ENCODE measurements around the gene NUDT16L1.
"Not testable (repeated sequence)": the region's sequence is repeated elsewhere in the genome, so short reads cannot be mapped to it uniquely, and the experiment has no call there.

NUDT16L1 gene

DNA sequence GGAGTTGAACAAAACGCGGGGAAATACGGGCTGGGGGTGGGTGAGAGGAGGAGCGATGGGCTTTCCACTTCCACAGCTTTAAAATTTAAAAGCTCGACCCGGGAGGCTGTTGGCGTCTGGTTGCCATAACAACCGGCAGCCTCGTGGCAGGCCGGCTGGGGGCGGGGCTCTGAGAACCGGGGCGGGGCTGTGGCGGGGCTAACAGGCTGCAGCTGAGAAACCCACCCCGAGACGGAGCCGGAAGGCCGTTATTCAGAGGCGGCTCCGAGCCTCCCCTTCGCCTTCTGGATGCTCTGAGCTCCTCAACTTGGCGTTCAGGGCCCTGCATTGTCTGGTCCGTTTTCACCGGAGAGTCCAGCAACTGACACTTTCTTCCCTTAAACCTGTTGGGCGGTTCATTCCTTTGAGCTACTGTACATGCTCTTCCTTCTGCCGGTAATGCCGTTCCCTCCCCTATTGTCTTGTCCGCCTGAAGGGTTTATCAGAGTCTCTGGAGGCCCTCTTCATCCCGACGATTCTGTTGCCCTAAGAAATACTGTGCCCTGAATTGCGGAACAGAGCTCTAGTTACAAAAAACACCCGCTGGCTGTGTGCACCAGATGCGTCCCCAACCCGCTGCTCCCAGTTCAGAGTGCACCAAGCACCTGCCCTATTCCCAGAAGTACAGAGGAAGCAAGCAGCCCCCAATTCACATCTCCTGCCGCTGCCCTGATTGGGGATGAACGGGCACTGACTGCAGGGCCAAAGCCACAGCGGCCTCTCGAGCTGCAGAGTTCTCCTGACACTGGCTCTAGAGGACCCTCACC, 41.6 kb downstream of the NUDT16L1 start:
- Mint-ChIP-seq H3K36me3 (peaks cover 20% of the 10 kb centered on the region), H3K9me3 (no peaks in the 10 kb centered on the region), H3K4me3 (peak overlapping the region; percentile 90), H3K4me1 (peaks cover 26% of the 10 kb centered on the region), H3K27ac (peak overlapping the region; percentile 90)
- DNase-seq (ENCODE audit: low spot score in 2 of 2) (peak; percentile 84 to 95), ATAC-seq (peak; percentile 87)

GRCh38 chr16:4736546-4736945, 43.2 kb downstream of the NUDT16L1 start:
- Mint-ChIP-seq H3K36me3 (peaks cover 11% of the 10 kb centered on the region), H3K4me1 (peaks cover 26% of the 10 kb centered on the region), H3K4me3 (no peak overlapping the region), H3K27ac (no peak overlapping the region), H3K9me3 (no peaks in the 10 kb centered on the region)
- DNase-seq (ENCODE audit: low spot score in 2 of 2) (no peak), ATAC-seq (no peak)

- DNase-seq (ENCODE audit: low spot score in 2 of 2), result no peak
- Mint-ChIP-seq H3K27ac (no peak overlapping the region), H3K9me3 (no peaks in the 10 kb centered on the region), H3K36me3 (peaks cover 11% of the 10 kb centered on the region), H3K4me1 (peaks cover 24% of the 10 kb centered on the region), H3K4me3 (no peak overlapping the region)
- ATAC-seq, result no peak
Measured at GRCh38 chr16:4737545-4737944, 44.2 kb downstream of the NUDT16L1 start.

GRCh38 chr16:4738370-4738769, 45.0 kb downstream of the NUDT16L1 start:
- H3K27ac Mint-ChIP-seq; ATAC-seq; DNase-seq (ENCODE audit: low spot score in 2 of 2): not testable (repeated sequence)

DNA sequence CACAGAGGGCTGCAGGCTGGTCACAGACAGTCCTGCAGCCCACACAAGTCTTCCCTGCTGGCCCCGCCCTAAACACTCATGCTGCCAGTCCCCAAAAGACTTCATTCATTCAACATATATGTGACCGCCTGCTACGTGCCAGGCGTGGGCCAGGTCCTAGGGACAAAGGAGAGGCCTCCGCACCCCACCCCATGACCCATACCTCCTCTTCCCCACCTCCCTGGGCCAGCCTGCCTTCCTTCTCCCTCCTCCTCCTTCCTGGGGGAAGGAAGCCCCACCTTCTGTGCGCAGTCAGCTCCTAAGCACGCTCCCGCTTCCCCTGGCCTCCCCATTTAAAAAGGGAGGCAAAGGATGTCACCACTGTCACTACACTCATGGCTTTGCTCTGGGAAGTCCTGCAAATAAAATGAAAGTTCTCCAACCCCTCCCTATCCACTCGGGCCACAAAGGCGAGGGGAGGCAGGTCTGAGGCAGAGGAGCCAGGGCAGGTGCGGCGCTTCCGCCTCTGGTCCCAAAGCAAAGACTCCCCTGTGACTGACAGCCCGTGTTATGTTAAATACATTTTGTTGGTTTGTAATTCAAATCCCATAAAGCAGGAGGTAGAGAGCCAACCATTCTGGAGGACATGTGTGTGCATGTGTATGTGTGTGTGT, 50.0 kb downstream of the NUDT16L1 start:
- Mint-ChIP-seq H3K9me3 (no peaks in the 10 kb centered on the region), H3K4me3 (peak overlapping the region; percentile 36), H3K36me3 (no peaks in the 10 kb centered on the region), H3K4me1 (peaks cover 19% of the 10 kb centered on the region), H3K27ac (peak overlapping the region; percentile 46)
- ATAC-seq, result peak; percentile 38
- DNase-seq (ENCODE audit: low spot score in 2 of 2), result no peak

More at GRCh38 chr16:4738370-4738769, 45.0 kb downstream of the NUDT16L1 start:
- peaks cover 11% of the 10 kb centered on the region for H3K36me3 Mint-ChIP-seq
- not testable (repeated sequence) for H3K9me3 Mint-ChIP-seq, H3K4me3 Mint-ChIP-seq
- H3K4me1 Mint-ChIP-seq, result peaks cover 22% of the 10 kb centered on the region

- no peaks in the 10 kb centered on the region for H3K36me3 Mint-ChIP-seq
- peaks cover 22% of the 10 kb centered on the region for H3K4me1 Mint-ChIP-seq
- DNase-seq (ENCODE audit: low spot score in 2 of 2), result no peak
- no peak for ATAC-seq
- no peaks in the 10 kb centered on the region for H3K9me3 Mint-ChIP-seq
- H3K4me3 Mint-ChIP-seq, result no peak overlapping the region
- H3K27ac Mint-ChIP-seq, result no peak overlapping the region
Measured at GRCh38 chr16:4744555-4745273, 51.4 kb downstream of the NUDT16L1 start.

DNA sequence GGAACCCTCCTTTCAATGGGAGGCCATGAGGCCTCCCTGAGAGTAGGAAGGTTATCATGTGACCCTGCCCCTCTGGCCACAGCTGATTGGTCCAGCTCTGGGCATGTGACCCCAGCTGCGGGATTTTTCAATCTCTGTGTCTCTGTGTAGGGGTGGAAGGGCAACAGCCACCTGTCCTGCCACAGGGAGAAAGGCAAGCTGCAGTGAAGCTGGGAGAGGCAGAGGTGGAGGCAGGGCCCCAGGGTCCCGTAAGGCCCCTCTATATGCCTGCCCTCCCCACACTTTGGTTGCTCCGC, 51.9 kb downstream of the NUDT16L1 start:
- Mint-ChIP-seq H3K4me3 (no peak overlapping the region), H3K27ac (no peak overlapping the region), H3K36me3 (no peaks in the 10 kb centered on the region), H3K4me1 (peaks cover 22% of the 10 kb centered on the region), H3K9me3 (no peaks in the 10 kb centered on the region)
- ATAC-seq (no peak), DNase-seq (ENCODE audit: low spot score in 2 of 2) (no peak)
